ENCODE results near the gene KCNQ1.

The KCNQ1 gene

GRCh38 chr11:2559527-2560311, 114.9 kb downstream of the KCNQ1 start:
- DNase-seq = no peak

- no peak for DNase-seq
These were observed 117.1 kb downstream of the KCNQ1 start for GRCh38 chr11:2561696-2562581.

- DNase-seq = no peak
These were observed 118.0 kb downstream of the KCNQ1 start for GRCh38 chr11:2562890-2563212.

- no peak for DNase-seq
These were observed 118.6 kb downstream of the KCNQ1 start for GRCh38 chr11:2563213-2564007.

GRCh38 chr11:2564008-2564530, 119.3 kb downstream of the KCNQ1 start:
- no peak for DNase-seq

- no peak for DNase-seq
These were observed 120.0 kb downstream of the KCNQ1 start for GRCh38 chr11:2564588-2565425.

GRCh38 chr11:2565447-2566222, 120.8 kb downstream of the KCNQ1 start:
- no peak for DNase-seq

GRCh38 chr11:2566223-2567025, 121.6 kb downstream of the KCNQ1 start:
- DNase-seq = no peak

GRCh38 chr11:2567026-2567671, 122.3 kb downstream of the KCNQ1 start:
- DNase-seq = no peak

GRCh38 chr11:2569321-2569721, 124.5 kb downstream of the KCNQ1 start:
- DNase-seq = no peak

GRCh38 chr11:2569731-2570210, 125.0 kb downstream of the KCNQ1 start:
- DNase-seq = no peak

GRCh38 chr11:2570211-2570811, 125.5 kb downstream of the KCNQ1 start:
- DNase-seq = no peak

GRCh38 chr11:2570841-2571597, 126.2 kb downstream of the KCNQ1 start:
- no peak for DNase-seq

GRCh38 chr11:2571598-2572281, 126.9 kb downstream of the KCNQ1 start:
- DNase-seq = no peak

- no peak for DNase-seq
These were observed 127.9 kb downstream of the KCNQ1 start for GRCh38 chr11:2572491-2573239.

- DNase-seq = no peak
These were observed 128.6 kb downstream of the KCNQ1 start for GRCh38 chr11:2573240-2574042.

All from 8988T (cell line).